ENCODE results near the gene WDR5.

DNA sequence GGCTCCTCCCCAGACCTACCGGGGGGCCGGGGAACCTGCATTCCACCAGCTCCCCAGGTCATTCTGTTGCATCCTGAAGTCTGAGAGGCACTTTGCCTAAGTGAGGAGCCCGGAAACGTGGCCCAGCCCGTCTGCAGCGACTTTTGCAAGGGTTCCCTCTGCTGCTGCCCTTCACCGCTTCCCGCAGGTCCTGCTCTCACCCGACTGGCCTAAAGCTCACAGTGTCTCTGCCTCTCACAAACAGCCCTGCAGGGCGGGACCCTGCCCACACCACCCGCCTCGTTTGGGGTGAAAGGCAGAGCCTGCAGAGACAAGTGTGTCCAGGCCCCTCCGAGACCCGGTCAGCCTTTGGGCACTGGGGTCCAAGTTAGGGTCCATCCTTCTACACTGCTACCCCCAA, 9.5 kb upstream of the WDR5 start:
- TF ChIP-seq POLR2AphosphoS5 (IDR thresholded peaks at IDR 0.05), result no peak
- TF ChIP-seq, protein P1, sequence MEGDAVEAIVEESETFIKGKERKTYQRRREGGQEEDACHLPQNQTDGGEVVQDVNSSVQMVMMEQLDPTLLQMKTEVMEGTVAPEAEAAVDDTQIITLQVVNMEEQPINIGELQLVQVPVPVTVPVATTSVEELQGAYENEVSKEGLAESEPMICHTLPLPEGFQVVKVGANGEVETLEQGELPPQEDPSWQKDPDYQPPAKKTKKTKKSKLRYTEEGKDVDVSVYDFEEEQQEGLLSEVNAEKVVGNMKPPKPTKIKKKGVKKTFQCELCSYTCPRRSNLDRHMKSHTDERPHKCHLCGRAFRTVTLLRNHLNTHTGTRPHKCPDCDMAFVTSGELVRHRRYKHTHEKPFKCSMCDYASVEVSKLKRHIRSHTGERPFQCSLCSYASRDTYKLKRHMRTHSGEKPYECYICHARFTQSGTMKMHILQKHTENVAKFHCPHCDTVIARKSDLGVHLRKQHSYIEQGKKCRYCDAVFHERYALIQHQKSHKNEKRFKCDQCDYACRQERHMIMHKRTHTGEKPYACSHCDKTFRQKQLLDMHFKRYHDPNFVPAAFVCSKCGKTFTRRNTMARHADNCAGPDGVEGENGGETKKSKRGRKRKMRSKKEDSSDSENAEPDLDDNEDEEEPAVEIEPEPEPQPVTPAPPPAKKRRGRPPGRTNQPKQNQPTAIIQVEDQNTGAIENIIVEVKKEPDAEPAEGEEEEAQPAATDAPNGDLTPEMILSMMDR (IDR thresholded peaks at IDR 0.05), result no peak
